ENCODE data around the gene GDPD5.

- no peak for TF ChIP-seq CTCF (IDR thresholded peaks at IDR 0.05)
- no peak for TF ChIP-seq POLR2A (IDR thresholded peaks at IDR 0.05)
Measured at GRCh38 chr11:75567971-75568370, 42.2 kb upstream of the GDPD5 start.

All from uterus (tissue), 2 donors.